ENCODE measurements around the gene LY6G6F.

The LY6G6F gene

DNA sequence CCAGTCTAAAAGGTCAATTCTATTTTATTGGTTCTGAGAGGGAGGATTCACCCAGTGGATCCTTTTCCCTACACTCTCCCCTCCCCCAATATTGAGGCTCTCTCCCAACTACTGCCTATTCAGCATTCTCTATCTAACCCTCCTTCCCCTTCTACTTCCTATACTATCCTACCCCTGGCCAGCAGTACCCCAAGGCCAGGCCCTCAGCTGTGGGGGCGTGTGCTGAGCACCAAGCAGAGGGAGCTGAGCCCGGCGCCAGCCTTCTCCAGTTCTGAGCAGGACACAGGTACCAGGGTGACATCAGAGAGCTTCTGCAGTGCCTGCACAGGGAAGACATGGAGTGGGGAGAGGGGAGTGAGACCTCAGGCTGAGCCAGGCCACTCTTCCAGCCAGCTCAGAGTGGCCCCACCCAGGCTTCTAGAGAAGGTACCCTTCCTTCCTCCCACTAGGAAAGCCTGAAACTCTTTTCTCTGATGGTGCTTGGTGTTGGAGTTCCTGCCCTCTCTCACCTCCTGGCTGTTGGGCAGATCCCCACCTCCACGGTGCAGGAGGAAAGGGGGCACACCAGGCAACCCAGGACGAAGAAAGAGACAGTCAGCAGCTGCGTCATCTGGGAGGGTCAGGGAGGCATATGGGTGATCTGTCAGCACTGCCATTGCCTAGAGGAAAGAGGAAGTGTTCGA, 20.5 kb downstream of the LY6G6F start:
- no peak for DNase-seq

DNA sequence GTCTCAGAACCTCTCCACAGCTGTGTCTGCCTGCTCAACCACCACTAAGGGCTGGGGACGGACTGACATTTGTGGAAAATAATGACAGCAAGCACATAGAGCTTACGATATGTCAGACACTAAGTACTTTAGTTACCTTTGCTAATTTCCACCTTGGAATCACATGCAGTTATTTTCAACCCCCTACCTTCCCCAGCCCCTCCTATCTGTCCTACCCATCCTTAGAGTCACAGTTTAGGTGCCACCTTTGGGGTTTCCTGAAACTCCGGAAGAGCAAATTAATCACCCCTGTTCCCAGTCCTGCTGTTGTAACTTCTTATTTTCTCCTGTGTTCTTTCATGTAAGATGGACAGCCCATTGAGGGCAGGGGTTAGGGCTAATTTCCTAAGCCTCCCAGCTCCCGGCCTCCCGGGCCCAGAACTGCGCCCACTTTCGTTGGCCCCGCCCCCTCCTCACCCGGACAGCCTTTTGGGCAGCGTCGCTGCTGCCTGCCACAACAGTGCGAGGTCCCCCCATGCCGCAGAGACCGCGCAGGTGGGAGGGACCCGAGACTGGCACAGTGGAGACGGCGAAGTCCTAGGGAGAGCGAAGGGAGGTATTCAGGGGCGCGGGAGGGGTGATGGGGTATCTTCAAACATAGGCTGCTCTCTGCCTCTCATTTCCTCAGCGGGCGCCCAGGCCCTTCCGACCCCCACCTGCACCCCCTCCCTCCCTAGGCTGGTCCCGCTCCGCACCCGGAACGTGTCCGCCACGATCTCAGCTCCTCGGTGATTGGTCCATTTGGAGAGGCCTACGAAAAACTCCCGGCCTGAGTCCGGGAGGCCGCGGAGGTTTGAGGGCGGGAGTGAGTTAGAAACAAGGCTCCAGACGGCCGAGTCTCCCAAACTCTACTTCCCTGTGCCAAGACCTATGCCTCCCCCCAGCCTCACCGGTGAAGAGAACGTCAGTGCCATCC, 21.3 kb downstream of the LY6G6F start:
- no peak for DNase-seq

DNA sequence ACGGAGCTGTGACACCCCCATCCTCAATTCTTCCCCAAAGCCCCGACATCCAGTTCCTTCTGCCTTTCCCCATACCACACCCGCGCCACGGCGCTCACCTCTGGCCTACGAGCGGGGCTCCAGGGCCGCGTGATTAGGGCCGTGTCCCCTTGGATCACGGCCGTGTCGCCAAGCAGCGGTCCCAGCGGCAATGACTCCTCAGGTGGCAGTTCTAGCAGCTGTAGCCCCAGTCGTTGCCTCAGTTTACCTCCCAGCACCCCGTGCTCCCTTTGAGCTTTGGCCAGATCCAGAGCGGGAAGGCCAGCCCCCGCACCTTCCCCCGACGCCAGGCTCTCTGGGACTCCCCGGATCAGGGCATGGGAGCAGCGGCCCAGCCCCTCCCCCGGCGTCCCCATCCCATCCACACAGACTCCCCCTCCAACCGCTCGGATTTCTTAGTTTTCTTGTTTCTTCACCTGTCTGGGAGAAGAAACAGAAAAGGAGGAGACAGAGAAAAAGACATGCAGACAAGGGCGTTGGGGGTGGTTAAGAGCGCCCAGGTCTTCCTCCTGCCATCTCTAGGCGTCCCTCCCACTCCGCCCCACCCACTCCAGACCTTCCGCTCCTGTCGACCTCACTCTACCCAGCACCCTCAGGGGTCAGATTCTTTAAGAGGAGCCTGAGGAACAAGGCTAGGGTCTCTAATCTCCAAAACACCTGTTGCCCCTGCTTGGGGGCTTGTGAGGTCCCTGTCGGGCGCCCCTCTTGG, 22.3 kb downstream of the LY6G6F start, which contains the start of gene DDAH2:
DDAH2 (minus strand) TSS at position 533 of the 748 bp plus-strand sequence; CDS start at position 395, 138 bp downstream.
- no peak for DNase-seq

DNA sequence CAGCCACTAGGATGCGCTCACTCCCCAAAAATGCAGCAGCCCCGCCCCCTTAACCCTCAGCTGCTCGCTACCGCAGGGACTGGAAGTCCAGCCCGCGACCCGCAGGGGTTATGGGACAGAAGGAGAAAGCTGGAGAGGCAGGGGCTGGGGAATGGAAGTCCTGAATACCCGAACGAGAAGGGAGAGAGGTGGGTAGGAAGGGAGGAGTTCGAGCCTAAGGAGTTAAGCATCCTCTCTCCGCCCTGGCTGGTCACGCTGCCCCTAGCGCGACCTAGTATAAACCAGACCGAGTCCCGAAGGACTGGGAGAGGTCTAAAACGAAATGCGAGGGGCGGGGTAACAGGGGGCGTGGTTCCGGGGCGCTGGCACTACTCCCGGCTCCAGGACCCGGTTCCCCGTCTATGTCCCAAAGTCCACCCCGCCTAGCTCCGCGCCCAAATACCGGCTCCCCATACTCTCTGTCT, 22.9 kb downstream of the LY6G6F start:
- DNase-seq: peak; percentile 78

DNA sequence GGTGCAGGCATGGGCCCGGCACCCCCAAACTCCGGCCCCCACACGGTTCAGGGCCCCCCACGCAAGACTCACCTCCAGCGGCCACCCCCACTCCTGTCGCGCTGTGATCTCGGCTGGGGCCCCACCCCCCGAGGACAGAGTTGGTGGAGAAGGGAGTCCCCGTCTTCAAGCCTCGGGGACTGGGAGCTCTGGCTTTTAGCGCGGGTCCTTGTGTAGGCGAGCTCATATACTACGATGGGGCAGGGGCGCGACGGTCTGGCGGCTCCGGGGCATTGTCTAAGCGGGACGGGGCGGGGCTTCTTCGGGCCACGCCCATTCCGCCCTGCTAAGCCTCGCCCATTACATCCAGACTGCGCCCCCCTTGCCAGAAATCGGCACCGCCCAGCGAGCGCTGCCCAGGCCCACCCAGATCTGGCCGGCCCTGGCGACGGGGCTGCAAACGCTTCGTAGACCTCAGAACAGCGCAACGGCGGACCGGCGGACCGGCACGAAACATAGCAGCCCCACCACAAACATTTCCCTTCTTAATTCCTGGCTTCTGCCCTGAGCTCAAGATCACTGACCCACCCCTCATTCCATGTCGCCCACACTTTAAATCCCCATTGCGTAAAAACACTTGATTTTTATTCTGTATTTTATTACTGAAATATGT, 23.4 kb downstream of the LY6G6F start:
- peak; percentile 51 for DNase-seq

DNA sequence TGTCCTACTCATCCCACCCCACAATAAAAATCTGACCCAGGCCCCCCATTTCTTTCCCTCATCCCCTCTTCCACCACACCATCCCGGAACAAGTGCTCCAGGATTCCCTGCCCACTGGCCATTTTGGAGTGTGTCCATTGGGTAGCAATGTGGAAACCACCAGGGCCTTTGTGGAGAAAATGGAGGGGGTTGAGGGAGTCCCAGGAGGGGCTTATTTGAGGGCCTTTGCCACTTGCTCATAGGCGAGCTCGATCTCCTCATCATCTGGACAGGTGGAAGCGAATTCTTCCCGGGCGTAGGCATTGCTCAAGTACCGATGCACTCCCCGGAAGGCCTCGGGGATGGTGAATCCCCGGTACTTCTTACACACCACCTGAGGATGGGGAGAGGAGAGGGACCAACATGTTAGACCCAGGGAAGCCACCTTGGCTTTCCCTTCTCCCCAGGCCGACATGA, 24.0 kb downstream of the LY6G6F start:
- no peak for DNase-seq

DNA sequence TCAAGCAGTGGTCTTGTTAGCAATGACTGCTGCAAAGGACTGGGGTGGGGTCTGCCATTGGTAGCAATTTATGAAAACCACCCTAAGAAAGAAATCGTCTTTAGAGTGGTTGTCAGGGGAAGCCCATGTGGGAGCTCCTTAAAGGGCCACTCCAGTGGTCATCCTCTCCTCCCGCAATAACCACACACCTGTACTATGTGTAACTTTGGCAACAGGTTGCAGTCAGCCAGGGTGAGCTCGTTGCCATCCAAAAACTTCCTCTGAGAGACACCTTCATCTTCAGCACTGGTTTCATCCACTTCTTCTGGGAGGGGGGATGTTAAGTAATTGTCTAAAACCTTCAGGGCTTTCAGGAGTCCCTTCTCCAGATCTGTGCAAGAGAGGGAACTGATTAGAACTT, 25.4 kb downstream of the LY6G6F start:
- no peak for DNase-seq

DNA sequence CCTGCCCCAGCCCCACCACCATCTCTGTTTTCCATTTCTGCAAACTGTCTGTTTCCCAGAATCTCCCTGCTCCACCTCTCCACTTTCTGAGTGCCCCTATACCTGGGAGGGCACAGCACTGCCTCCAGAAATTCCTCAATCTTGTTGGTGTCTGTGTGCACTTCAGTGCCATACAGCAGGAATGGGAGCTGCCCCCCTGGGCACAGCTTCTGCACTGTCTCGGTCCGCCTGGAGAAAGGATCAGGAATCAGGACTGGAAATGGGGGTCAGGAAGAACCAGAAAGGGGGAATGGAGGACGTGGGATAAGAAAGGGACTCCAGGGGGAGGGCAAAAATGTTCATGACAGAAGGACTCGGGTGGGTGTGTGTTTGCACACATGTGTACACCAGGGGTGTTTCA, 27.1 kb downstream of the LY6G6F start:
- no peak for DNase-seq

DNA sequence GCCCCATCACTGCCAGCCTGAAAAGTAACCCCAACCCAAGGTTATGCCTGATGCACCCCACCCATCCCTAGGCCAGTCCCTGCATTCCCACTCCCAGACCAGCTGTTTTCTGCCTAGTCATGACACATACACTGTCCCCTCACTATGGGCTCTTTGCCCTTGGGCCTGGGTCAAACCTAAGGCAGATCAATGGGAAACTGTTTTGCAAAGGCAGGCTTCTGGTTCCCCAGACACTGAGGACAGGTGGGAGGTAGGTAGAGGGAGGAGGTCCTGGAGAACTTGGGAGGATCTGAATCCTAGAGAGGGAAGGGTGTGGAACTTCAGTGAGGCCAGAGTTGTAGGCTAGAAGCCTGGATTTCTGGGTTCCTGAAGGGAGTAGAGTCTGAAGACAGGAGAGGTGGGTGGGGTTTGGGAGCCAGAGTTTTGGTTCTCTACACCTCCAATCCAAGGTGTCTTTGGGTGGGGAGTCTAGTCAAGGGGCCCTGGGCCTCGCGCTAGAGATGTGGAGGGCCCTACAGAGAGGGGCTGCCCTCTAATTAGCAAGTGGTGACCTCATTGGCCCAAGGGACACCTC, 27.7 kb downstream of the LY6G6F start:
- DNase-seq: no peak

DNA sequence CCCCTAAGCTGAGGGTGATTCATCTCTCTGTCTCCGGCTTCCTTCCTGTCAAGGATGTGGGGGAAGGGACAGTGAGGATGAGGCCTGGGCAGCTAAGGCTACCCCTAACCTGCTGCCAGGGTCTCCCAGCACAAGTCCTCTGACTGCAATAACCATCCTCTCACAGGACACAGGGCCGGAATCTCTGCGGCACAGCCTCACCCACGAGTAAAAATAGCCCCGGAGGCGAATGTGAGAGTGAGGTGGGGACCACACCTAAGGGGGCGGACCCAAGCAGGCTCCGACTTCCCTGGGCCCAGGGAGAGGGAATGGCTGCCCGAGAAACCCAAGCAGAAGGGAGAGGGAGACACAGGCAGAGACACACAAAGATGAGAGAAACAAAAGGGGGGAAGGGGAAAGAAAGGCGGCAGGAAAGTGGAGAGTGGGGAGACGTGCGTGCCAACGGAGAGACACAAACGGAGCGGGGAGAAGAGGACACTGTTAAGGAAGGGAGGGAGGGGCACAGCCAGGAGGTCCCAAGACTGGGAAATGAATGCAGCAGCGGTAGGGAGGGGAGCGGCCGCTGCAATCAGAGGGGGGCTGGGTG, 28.2 kb downstream of the LY6G6F start:
- peak; percentile 18 for DNase-seq

DNA sequence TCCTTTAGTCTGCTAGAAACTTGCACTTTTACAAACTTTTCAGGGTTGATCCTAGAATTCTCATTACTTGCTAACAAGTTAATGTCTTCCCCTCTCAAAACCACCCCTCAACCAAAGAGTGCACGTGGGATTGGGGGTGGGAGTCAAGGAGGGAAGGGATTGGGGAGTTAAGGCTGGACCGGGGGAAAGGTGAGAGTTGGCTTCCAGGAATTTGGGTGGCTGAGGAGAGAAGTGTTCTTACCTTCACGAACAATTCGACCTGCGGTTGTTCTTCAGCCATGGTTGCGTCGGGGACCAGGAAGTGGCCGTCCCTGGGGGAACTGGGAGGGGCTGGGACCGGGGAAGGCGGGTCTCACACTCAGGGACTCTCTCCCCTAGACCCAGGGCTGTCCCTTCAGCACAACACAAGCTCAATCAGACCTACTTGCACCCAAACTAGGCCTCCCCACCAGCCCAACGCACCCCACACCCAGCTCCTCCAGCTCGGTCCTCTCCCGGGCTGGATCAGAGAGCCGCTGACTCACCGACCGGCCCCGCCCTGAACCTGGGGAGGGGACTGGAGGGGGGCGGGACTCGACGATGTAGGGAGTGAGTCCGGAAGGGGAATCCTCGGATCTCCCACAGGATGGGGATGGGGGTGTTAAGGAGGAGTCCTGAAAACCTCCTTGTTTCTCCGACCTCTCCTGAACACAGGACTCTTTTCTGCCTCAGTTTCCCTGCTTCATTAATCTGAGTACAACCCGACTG, 29.5 kb downstream of the LY6G6F start, which contains the start of gene CLIC1:
CLIC1 (minus strand) TSS at position 510 of the 747 bp plus-strand sequence; CDS start at position 280, 230 bp downstream.
- DNase-seq: peak; percentile 76

DNA sequence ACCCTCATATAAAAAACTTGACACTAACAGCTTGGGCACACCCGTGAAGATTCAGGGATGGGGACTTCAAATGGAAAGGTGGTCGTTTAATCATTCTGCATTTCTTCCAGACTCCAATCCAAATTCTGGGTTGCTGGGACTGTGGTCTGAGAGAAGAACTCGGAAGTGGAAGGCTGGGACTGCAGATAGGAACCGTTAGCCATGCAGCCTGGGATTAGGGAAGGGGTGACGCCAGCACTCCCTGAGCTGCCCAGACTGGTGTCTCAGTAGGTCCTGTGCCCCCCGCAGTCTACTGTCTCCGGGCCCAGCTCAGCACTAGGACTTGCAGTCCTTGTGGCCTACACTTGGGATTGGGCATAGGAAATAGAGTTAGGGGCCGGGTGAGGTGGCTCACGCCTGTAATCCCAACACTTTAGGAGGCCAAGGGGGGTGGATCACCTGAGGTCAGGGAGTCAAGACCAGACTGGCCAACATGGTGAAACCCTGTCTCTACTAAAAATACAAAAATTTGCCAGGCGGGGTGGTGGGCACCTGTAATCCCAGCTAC, 30.2 kb downstream of the LY6G6F start:
- no peak for DNase-seq

DNA sequence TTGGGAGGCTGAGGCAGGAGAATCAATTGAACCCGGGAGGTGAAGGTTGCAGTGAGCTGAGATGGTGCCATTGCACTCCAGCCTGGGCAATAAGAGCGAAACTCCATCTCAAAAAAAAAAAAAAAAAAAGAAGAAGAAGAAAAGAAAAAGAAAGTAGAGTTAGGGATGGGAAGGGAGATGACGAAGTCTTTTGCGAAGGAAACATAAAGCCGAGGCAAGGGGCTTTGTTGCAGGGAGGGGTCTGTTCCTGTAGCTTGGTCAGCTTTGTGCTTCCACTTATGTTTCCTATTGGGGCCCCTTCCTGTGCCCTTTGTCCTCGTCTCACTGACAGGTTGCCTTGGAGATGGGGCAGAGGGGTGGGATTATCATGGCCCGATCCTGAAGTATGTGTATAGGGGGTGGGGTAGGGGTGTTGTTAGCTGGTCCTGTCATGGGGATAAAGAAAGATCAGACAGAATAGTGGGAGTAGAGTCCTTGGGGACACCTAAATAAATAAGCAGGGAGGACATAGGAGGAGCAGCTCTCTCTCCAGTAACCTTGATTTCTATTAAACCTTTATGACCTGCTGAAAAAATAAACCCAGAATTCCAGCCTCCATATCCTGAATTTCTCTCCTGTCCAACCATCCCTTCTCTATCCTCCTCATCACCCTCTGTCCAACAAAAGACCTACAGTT, 30.8 kb downstream of the LY6G6F start:
- DNase-seq: peak; percentile 51

DNA sequence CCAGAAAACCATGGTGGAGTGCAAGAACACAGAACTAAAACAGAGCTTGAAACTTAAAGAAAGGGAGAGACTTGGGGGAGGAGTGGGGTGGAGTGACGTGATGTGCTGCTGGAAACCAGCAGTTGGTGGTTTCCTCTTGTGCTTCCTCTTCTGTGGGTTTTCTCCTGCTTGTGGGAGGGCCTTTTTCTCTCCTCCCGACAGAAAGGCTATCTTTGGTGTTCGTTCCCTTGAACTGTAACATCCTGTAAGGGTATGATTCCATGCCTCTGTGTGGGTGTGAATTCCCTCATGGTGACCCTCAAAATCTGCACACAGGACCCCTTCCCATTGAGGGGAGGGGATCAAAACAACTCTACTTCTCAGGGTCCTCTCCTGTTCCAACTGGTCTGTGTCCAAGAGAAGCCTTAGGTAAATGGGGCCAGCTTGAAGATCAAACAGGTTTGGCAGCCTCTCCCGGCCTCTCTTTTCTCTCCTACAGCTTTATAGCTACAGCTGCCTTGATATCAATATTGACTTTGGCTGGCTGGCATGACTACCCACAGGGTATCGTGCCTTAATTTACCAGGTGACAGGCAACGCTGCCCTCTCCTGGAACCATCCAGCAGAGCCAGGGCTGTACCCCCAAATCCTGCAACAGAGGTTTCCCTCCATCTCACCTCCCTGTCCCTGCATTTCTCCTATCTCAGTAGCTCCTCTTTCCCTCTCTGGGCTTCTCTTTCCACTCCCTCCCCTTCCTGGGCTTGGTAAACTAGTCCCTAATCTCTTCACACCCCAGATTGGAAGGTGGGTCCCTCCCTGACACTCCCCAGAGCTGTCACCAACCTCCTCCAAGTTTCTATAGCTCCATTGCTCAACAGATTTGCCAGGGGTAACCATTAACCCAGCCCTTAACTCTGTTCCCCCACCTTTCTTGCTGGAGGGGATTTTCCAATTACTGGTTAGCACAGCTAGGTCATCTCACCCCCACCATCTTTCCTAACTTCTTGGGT, 31.6 kb downstream of the LY6G6F start:
- DNase-seq: peak; percentile 96

DNA sequence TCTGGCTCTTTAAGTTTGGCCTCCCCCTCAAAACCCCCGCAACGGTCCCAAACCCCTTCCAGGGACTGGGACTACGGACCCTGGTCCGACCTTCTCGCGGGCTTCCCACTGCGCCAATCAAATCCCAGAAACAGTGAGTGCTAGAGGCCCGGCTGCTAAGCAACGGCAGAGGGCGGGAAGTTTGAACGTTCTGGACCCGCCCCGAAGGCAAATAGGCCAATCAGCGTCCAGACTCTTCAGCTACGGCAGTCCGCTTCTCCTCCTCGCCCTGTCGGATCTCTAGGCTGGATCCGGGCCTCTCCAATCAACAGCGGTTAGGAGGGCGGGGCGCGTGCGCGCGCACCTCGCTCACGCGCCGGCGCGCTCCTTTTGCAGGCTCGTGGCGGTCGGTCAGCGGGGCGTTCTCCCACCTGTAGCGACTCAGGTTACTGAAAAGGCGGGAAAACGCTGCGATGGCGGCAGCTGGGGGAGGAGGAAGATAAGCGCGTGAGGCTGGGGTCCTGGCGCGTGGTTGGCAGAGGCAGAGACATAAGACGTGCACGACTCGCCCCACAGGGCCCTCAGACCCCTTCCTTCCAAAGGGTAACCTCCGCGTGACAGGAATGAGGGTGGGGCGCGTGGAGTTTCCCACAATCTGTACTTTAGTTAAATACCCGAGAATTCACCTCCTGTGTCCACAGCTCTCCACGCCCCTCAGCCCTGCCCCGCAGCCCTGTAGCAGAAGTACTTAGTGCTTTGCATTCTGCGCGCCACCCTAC, 33.2 kb downstream of the LY6G6F start, which contains the start of gene MSH5:
MSH5 (plus strand) TSS at position 367 of the 758 bp plus-strand sequence. CDS start 462 bp downstream, outside the sequence.
- peak; percentile 99 for DNase-seq

DNA sequence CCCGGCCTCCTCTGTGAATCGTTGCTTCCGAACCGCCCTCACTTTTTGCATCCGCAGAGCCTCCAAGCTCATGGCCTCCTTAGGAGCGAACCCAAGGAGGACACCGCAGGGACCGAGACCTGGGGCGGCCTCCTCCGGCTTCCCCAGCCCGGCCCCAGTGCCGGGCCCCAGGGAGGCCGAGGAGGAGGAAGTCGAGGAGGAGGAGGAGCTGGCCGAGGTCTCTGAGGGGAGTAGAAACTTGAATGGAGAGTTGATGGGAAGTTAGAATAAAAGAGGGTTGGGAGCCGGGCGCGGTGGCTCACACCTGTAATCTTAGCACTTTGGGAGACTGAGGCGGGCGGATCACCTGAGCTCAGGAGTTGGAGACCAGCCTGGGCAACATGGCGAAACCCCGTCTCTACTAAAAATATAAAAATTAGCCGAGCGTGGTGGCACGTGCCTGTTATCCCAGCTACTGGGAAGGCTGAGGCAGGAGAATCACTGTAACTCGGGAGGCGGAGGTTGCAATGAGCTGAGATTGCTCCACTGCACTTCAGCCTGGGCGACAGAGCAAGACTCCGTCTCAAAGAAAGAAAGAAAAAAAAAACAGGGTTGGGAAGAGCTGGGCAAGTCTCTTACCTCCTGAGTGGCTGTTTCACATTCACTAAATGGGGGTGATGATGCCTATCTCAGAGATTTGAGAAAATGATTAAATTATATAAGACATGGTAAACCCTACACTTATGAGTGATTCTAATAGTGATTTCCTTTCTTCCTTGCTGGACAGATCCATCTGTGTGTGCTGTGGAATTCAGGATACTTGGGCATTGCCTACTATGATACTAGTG, 33.9 kb downstream of the LY6G6F start:
- DNase-seq: no peak

DNA sequence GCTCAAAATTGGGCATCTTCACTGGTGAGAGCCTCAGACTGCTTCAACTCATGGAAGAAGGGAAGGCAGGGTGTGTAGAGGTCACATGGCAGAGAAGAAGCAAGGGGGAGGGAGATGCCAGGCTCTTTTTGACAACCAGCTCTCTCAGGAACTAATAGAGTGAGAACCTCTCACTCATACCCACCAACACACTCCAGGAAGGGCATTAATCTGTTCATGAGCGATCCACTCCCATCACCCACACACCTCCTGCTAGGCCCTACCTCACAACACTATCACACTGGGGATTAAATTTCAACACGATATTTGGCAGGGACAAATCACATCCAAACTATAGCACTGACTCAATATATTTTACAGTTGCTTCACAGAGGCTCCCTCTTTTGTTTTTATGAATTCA, 35.1 kb downstream of the LY6G6F start:
- no peak for DNase-seq
